ENCODE data around the gene KIRREL3.
A peak's percentile ranks its signal among the peaks of the same experiment; 100 is the strongest.

Gene KIRREL3

GRCh38 chr11:126546191-126546590 lies 454.4 kb downstream of the KIRREL3 start:
- no peak for TF ChIP-seq GATA3 (IDR thresholded peaks at IDR 0.05; ENCODE audit: low read depth, low read length)

DNA sequence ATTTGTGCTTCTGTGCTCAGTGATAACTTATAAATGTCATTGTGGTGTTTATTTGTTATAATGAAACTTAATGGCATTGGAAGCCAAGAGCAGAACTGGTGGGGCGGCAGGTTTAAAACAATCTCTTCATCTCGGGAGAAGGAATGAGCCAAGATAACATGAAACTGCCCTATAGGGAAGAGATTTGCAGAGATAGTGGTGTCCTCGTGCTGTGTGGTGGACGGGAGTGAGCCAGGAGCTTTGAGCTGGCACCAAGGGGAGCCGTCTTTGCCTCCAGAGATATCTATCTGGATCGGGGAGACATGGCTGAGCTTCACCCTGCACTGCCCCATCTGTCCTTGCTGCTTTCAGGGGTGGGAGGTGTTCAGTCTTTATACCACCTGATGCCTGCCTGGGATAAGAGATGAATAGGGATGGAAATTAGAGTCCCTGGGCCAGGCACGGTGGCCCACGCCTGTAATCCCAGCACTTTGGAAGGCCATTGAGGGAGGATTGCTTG lies 455.5 kb downstream of the KIRREL3 start:
- peak; percentile 100 for TF ChIP-seq GATA2 (IDR thresholded peaks at IDR 0.05; ENCODE audit: low read depth, low read length)
- TF ChIP-seq GATA3 (IDR thresholded peaks at IDR 0.05; ENCODE audit: low read depth, low read length), result peak; percentile 99

DNA sequence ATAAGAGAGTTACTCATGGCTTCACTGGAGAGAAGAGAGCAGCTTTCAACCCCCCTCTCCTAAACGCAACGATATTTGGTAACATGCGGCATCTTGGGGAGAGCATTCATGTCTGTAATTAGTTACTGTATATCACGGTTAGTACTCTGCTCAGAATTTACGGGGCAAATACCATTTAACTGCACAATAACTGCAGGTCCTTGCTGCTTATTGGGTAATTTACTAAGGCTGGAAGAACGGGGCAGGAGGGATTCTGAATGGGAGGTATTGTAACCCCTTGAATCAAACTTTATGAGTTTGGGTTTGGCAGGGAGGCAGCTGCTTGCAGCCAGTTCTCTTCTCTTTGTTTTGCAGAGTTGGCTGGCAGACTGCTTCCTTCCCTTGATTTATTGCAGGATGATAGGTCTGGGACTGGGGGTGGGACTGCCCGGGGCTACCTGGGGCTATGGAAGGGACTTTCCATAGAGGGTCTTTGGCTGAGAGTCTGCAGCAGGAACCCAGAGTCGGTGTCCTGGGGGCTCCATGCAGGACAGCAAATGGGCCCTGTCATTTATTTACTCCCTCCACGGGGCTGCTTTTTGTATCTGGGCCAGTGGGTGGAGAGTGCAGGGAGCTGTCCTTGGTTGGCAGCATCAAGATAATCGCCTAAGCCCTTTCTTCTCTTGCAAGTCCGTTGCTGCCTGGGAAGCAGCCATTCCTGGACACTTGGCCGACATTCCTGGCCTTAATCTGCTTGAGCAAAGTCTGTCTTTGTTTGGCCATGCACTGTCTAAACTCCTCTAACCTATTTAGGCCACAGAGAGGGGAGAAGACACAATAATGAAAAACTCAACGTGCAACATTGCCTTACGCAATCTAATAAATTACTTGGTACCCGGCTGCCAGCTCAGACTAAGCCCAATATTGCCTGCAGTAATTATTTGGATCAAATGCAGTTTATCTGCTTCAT lies 456.2 kb downstream of the KIRREL3 start:
- TF ChIP-seq GATA3 (IDR thresholded peaks at IDR 0.05; ENCODE audit: low read depth, low read length) (no peak), GATA2 (IDR thresholded peaks at IDR 0.05; ENCODE audit: low read depth, low read length) (no peak)

DNA sequence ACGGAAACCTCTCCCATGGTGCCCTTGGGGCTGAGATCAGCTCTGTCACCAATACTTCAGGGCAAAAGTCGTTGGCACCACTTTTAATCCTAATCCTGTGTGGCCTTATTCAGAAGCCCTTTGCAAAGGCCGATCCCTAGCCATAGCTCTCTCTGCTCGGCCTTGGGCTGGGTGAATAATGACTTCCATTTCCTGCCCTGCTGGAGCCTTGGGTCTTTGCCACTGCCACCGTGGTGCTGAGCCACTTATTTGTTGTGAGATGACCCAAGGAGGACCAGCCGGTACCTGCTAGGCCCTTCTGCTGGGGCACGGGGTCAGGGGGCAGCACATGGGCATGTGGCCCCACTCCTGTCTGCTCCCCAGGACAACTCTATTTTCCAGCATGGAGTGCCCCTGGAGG lies 456.9 kb downstream of the KIRREL3 start:
- no peak for TF ChIP-seq GATA3 (IDR thresholded peaks at IDR 0.05; ENCODE audit: low read depth, low read length)
- no peak for TF ChIP-seq GATA2 (IDR thresholded peaks at IDR 0.05; ENCODE audit: low read depth, low read length)

DNA sequence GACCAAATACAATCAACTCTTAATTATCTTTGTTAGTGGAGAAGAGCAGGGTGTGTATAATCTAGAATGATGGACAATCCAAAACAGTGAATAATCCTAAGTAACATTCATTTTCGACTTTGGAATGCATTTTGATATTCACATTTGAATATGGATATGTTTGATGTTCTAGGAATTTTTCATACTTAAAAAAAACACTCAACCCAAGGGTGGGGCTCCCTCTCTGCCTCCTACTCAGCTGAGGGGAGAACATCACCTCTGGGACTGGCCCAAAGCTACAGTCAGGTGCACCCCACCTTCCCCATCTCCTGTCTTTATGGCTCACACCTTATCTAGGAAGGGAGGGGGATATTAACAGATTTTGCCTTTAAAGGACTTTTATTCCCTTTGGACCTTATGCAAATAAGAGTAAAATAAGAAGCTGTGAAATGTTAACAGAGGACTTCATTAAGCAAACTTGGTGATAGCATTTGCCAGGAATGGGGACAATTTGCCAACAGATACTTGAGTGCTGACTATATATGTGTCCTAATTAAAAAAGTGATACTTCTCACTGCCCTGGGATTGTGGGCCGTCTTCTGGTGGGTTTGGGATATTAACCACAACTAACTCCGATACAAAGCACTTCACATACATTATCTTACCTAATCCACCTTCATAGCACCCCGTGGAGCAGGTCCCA lies 458.1 kb downstream of the KIRREL3 start:
- TF ChIP-seq GATA3 (IDR thresholded peaks at IDR 0.05; ENCODE audit: low read depth, low read length) (no peak), GATA2 (IDR thresholded peaks at IDR 0.05; ENCODE audit: low read depth, low read length) (no peak)

- TF ChIP-seq GATA3 (IDR thresholded peaks at IDR 0.05; ENCODE audit: low read depth, low read length) (no peak), GATA2 (IDR thresholded peaks at IDR 0.05; ENCODE audit: low read depth, low read length) (no peak)
Measured at GRCh38 chr11:126538071-126538470, 462.5 kb downstream of the KIRREL3 start.

DNA sequence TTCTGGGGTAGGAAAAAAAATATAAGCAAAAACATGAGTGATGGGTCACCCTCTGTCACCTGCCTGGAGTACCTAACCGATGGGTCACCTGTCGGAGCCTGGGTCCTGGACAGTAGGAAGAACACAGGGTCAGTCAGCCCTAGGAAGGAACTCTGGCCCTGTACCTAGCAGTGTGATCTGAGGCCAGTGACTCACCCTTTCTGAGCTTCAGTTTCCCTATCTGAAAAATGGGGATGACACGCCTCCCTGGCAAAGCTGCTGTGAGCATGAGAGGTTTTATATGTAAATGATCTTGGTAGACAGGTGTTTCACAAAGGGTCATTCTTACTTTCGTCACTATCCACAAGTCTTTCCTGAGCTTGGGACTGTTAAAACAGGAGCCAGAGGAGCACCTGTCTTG lies 463.1 kb downstream of the KIRREL3 start:
- no peak for TF ChIP-seq GATA3 (IDR thresholded peaks at IDR 0.05; ENCODE audit: low read depth, low read length)
- TF ChIP-seq GATA2 (IDR thresholded peaks at IDR 0.05; ENCODE audit: low read depth, low read length), result no peak

GRCh38 chr11:126534141-126534805 lies 466.3 kb downstream of the KIRREL3 start:
- no peak for TF ChIP-seq GATA2 (IDR thresholded peaks at IDR 0.05; ENCODE audit: low read depth, low read length)
- no peak for TF ChIP-seq GATA3 (IDR thresholded peaks at IDR 0.05; ENCODE audit: low read depth, low read length)

DNA sequence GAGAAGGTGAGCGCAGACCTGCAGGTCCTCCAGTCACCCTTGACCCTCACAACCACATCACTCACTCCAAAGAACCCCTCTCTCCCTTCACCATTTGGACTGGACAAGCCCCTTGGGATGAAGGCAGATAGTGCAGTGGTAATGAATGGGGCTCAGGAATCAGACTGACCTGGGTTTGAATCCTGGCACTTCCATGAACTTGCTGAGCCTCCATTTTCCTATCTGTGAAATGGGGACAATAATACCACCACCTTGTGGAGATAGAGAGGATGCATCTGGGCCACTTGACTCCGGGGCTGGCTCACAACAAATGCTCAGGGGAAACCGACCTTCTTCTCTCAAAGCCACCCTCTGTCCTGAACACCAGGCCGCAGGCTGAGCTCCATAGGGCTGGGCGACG lies 467.0 kb downstream of the KIRREL3 start:
- TF ChIP-seq GATA2 (IDR thresholded peaks at IDR 0.05; ENCODE audit: low read depth, low read length), result no peak

GRCh38 chr11:126530416-126530815 lies 470.2 kb downstream of the KIRREL3 start:
- TF ChIP-seq GATA2 (IDR thresholded peaks at IDR 0.05; ENCODE audit: low read depth, low read length) (no peak), GATA3 (IDR thresholded peaks at IDR 0.05; ENCODE audit: low read depth, low read length) (no peak)

- TF ChIP-seq GATA3 (IDR thresholded peaks at IDR 0.05; ENCODE audit: low read depth, low read length), result no peak
- no peak for TF ChIP-seq GATA2 (IDR thresholded peaks at IDR 0.05; ENCODE audit: low read depth, low read length)
Measured at GRCh38 chr11:126529037-126529436, 471.5 kb downstream of the KIRREL3 start.

- TF ChIP-seq GATA2 (IDR thresholded peaks at IDR 0.05; ENCODE audit: low read depth, low read length) (no peak), GATA3 (IDR thresholded peaks at IDR 0.05; ENCODE audit: low read depth, low read length) (no peak)
Measured at GRCh38 chr11:126528075-126528474, 472.5 kb downstream of the KIRREL3 start.

GRCh38 chr11:126527651-126528050 lies 472.9 kb downstream of the KIRREL3 start:
- TF ChIP-seq GATA3 (IDR thresholded peaks at IDR 0.05; ENCODE audit: low read depth, low read length) (no peak), GATA2 (IDR thresholded peaks at IDR 0.05; ENCODE audit: low read depth, low read length) (no peak)

GRCh38 chr11:126526471-126526870 lies 474.1 kb downstream of the KIRREL3 start:
- no peak for TF ChIP-seq GATA3 (IDR thresholded peaks at IDR 0.05; ENCODE audit: low read depth, low read length)
